Measurements from ENCODE around the gene AGPAT3.

Gene AGPAT3

DNA sequence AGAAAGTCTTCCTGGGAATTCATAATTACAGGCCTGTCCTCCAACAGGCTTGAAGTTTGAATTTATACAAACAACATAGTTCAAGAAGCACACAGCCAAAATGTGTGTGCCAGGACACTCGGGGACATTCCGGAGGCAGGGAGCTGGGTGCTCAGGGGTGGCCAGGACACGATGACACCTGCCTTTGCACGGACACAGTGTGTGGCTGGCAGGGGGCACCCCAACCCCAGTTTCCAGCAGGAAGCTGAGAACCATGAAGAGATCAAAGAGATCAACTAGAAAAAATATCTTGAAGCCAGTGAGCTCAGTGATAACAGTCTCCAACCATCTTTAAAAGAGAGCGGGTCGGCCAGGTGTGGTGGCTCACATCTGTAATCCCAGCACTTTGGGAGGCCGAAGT lies 114.6 kb downstream of the AGPAT3 start:
- DNase-seq (ENCODE audit: low read depth): no peak

- DNase-seq (ENCODE audit: low read depth): no peak
Observed at GRCh38 chr21:43981151-43981870, 116.3 kb downstream of the AGPAT3 start.

GRCh38 chr21:43981871-43982210 lies 116.8 kb downstream of the AGPAT3 start:
- DNase-seq (ENCODE audit: low read depth): no peak

DNA sequence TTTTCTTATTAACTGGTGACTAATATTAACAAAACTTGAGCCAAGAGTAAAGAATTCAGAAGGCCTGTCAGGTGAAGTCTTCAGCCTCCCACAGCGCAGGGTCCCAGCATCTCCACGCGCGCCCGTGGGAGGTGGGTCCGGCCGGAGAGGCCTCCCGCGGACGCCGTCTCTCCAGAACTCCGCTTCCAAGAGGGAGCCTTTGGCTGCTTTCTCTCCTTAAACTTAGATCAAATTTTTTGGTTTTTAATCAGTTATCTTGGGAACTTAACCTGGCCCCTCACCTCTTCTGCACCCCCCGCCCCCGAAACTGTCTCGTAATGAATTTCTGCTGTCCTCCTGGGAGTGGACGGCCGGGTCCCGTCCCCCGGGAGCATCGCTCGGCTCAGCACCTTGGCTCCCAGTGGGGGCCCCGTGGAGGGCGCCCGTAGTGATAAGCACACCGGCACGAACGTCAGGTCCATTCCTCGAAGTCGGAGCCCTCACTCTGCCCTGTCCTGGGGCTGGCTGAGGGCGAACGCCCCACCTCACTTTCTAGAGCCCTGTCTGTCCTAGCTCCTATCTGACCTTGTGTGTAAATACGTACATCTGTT lies 117.6 kb downstream of the AGPAT3 start:
- DNase-seq (ENCODE audit: low read depth): no peak

DNA sequence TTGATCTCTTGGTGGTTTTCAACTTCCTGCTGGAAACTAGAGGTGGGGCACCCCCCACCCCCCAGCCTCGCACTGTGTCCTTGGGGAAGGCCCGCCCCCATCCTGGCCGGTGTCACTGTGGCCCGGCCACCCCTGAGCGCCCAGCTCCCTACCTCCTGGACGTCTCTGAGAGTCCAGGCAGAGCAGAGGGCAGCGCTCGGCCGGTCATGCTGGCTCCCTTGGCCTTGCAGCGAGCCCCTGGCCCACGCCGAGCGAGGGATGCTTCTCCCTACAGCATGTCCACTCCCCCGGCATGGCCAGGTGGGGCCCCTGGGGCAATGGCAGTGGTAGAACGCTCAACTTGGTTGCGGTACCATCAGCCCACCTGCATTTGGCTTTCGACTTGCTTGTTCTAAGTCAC lies 118.4 kb downstream of the AGPAT3 start:
- no peak for DNase-seq (ENCODE audit: low read depth)

- DNase-seq (ENCODE audit: low read depth): no peak
Observed at GRCh38 chr21:43983860-43984420, 118.9 kb downstream of the AGPAT3 start.

DNA sequence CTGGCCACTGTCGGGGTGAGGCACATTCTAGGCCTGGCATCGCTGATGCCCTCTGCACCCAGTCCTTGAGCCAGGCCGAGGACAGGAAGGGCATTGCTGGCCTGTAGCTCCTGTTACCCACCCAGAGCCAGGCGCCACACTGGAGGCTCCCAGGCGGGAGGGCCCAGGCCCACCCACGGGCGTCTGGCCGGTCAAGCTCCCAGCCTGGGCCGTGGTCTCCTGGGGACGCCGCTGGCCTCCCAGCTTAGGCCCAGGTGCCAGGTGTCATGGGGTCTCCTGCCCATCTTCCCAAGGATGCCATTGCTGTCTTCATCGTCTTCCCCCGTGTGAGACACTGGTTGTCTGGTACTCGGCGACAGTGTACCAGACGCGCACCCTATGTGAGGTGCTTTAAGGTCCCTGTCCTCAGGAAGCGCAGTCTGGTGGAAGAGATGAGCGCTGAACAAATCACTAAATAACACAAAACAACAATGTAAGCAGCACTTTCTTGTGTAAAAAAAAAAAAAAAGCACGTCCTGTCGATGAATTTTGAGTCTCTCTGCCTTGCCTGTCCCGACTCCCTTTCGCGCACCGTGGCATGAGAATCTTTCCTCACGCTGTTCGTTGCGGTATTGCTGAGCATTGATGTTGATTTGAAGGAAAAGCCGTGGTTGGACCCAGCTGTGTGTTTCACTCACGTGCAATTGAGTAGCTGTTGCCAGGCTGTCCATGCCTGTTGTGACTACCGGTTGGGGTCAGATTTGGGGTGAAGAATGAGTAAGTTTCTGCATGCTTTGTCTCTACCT lies 120.1 kb downstream of the AGPAT3 start:
- no peak for DNase-seq (ENCODE audit: low read depth)

- no peak for DNase-seq (ENCODE audit: low read depth)
Observed at GRCh38 chr21:43985690-43986251, 120.7 kb downstream of the AGPAT3 start.

DNA sequence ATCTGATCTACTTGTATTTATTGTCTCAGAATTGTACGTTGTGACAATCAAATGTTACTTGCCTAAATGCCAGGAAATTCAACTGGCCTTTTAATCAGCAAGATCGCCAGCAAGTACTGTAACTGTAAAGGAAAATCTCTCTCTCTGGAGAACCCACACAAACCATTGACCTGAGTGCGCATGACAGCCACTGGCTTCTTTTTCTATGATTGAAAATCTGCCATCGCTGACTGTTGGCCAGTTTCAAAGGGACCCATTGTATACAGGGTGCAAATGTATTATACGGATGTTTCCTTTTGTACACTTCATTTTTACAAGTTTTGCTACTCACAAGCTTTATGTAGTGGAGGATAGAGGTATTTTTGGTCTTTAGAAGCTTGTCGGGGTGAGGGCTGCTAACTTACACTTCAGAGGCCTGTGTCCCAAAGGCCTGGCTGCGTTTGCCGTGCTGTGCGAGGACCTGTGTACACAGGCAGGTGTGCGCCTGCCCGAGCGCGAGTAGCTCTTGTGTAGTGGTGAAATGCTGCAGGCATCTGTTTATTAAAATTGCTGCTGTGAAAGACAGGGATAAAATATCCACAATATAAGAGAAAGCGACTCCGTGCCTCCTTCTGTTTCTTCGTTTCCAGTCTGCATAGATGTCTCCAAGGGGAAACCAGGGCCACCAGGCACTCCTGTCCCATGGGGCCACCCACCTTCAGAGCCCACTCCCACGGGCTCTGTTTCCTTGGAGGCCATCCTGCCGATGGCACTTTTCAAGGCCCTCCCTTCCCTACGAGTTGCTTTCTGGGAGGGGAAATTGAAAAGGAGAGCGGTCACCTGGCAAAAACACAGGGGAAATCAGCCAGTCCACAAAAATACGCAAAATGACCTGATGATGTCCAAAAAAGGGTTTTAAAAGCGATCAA lies 121.8 kb downstream of the AGPAT3 start:
- DNase-seq (ENCODE audit: low read depth): no peak

DNA sequence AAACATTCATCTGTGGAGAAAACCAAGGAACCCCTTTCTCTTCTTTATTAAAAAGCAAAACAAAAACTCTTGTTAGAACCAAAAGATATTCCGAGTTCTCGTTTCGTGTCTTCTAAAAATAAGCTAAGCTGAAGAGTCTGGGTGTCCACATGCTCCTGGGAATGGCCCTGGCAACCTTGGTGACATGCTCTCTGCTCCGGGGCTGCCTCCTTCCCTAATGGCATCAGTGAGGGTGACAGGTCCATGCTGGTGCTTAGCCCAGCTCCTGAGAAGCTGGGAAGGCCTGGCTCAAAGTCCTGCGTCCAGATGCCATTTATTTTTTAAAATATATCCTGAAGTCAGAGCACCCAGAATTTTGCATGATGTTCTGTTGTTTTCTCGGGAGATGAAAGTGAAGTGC lies 122.5 kb downstream of the AGPAT3 start:
- DNase-seq (ENCODE audit: low read depth): no peak

DNA sequence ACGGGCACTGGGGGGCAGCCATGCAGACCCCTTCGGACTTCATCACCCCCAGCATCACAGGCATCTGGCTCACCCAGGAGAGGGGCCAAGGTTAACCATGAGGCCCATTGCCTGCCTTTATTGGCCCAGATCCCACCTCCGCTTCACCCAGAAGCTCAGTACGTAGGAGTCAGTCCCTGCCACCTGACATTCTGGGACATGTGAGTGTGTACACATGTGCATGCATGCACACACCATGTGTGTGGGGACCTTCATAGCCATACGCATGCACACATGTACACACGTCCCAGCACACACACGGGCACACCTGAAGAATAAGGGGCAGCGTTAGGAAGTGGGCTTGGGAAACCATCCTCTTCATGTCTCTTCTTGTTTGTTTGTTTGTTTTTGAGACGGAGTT lies 123.0 kb downstream of the AGPAT3 start:
- DNase-seq (ENCODE audit: low read depth): no peak

- no peak for DNase-seq (ENCODE audit: low read depth)
Observed at GRCh38 chr21:43988506-43989230, 123.6 kb downstream of the AGPAT3 start.

DNA sequence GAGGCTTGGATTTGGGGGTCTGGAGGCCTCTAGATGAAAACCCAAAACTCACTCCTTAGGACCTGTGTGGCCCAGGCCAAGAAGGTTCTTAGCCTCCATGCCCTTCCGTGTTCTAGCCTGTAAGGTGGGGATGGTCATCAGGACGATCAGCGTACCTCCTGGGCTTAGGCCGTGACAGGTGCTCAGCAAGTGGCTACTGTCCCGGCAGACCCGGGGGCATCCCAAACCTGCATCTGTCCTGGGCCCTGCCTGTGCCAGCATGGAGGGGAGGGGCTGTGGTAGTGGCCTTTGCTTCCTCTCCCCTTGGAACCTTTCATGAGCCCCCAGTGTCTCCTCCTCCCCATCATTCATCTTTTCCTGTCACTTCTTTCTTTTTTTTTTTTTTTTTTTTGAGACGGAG lies 124.4 kb downstream of the AGPAT3 start:
- DNase-seq (ENCODE audit: low read depth): no peak

DNA sequence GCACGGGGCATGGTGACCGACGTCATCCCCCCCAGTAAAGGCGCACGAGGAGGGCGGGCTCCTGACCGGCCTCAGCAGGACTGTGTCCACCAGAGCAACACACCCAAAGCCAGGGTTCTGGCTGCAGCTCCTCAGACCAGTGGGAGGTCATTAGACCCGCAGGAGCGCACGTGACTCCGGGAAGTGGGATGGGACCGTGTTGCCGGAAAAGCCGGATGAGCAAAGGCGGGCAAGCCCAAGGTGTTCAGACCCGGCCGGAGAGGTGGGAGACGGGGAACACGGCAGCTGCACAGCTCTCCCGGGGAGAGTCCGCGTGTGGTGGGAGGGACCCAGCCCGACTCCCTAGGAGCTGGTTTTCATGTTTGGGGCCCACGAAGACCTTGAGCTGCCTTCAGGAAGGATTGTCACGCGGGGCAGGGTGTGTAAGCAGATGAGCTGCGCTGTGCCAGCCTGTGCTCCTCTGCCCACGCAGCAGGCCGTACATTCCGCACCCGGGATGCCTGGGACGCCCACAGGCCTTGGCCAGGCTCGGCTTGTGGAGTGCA lies 126.5 kb downstream of the AGPAT3 start:
- DNase-seq (ENCODE audit: low read depth): no peak

- DNase-seq (ENCODE audit: low read depth): no peak
Observed at GRCh38 chr21:43992121-43992520, 127.1 kb downstream of the AGPAT3 start.

DNA sequence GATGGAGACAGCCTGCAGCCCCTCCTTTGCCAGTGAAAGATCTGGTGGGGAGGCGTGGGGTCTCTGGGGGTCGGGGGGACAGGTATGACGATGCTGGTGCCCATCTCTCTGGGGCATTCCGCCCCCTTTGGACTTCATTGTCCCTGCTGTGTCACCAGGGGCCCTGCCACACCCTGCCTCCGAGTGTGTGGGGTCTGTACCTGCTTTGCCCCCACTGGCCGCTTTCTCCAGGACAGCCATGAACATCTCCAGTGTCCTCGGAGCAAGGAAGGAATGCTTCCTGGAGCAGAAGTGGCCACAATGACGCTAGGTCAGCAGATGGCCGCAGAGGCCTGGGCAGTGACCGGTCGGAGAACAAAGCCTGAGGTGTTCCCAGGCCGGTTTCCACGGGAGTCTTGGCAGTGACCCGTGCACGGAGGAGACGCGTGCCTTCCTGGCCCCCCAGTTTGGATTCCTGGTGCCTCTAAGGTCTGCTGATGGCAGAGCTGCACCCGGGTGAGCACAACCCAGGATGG lies 128.5 kb downstream of the AGPAT3 start:
- DNase-seq (ENCODE audit: low read depth): no peak

DNA sequence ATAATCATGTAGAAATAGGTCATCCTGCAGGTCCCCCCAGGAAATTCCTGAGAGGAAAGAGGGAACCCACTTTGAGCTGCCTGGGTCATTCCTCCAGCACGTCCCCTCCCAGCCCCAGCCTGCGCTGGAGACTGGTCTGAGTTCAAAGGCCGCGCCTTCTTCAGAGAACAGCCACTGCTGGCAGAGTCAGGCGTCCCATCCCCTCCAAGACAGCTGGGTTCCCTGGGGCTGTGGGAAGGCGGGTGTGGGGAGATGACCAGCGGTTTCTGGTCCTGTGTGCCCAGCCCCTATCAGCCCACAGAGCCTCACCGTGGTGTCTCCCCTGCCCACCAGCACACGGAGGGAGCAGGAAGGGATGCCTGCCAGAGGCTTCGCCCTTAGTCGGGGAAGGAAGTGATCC lies 129.1 kb downstream of the AGPAT3 start:
- DNase-seq (ENCODE audit: low read depth): no peak

DNA sequence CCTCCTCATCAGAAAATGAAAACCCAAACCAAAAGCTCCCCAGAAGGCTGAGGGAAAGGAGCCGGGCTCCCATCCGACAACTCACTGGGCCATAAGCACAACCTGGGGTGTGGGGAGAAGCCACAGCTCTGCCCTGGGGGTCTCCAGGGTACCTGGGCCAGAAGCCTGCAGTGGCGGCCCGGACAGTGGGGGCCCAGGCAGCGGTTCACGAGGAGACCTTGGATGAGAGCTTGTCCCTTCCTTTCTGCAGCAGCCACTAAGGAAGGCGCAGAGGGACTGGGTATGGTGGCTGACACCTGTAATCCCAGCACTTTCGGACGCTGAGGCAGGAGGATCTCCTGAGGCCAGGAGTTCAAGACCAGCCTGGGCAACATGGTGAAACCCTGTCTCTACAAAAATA lies 129.6 kb downstream of the AGPAT3 start:
- no peak for DNase-seq (ENCODE audit: low read depth)

- DNase-seq (ENCODE audit: low read depth): no peak
Observed at GRCh38 chr21:43995521-43996105, 130.6 kb downstream of the AGPAT3 start.

Measured in stromal cell of bone marrow (primary cell).